ENCODE measurements around the gene CBARP.

CBARP gene

DNA sequence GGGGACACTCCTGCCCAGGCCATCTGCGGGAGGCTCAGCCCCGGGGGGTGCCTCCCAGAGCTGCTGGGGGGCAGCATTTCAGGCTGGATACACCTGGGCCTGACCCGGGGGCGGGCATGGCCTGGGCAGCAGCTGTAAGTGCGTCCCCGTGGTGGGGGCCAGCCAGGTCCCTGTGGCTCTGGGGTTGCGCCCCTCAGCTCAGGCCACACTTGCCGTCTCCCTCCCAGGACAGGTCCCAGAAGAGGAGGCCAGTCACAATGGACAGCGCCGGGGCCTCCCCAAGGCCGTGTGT lies 11.6 kb downstream of the CBARP start:
- DNase-seq (ENCODE audit: low read depth) = no peak

DNA sequence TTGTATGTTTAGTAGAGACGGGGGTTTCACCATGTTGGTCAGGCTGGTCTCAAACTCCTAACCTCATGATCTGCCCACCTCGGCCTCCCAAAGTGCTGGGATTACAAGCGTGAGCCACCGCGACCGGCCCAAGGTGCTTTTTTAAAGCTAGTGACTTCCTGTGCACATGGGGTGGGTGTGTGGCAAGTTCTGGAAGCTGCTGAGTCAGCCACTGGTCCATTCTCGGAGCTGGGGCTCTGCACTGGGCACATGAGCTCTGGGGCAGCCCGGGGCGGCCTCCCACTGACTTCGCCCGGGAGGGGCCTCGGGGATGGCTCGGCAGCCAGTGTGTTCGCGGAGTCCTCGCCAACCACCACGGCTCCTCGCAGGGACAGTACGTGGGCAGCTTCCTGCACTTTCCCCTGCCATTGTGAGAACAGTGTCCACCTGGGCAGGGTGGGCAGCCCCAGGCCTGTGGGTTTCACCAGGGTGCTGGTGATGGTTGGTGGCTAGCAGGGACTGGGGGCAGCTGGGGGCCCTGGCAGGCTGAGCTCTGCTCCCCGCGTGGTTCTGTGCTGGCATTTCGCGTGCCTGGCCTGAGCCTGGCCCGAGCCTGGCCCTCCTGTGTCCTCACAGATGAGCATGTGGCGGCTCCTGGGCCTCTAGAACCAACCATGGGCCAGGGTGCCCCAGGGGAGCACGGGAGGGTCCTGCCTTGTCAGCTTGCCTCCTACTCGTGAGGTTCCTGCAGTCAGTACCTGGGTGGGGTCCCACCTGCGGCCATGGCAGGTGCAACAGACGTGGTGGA lies 12.2 kb downstream of the CBARP start:
- DNase-seq (ENCODE audit: low read depth) = no peak

DNA sequence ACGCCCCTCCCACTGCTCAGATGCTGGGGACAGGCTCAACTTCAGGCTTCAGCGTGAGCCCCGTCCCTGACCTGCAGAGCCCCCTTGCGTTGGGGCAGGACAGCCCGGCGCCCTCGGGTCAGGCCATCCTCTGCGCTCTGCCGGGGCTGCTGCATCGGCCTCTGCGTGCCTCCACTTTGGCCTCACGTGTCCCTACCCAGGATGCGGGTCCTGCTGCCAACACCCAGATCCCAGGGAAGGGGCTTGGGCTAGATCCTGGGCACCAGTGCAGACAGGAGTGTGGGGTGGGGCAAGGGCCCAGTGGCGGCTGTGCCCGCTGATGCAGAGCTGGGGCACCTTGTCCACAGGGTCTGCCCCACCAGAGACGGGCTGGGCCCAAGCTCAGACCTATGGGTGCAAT lies 13.0 kb downstream of the CBARP start:
- no peak for DNase-seq (ENCODE audit: low read depth)

DNA sequence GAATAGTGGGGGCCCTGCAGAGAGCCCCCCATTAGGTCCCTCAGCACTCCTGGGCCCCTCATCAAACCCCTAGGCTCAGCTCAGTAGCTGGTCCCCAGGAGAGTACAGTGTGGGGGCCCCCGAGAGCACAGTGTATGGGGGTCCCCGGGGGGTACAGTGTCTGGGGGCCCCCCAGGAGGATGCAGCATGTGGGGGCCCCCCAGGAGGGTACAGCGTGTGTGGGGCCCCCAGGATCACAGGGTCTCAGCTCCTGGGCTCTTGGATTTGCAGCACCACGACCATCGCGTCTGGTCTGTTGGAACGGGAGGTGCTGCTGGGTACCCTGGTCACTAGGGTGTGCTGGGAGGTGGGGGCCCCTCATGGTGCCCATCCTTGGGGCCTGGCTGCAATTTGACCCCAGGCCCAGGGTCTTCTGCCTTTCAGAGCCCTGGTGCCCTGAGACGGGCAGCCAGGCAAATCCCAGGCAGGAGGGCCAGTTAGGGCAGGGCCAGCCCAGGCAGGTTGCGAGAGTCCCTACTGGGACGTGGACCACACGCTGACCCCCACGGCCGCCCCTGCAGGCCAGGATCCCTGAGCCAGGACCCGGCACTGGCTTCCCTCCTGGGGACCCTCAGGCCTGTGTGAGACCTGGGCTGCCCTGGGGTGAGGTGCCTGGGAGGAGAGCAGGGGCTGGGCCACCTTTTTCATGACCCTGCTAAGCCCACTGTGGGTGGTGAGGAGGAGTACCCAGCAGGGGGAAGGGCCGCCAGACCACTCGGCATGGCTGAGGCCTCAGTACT lies 13.6 kb downstream of the CBARP start:
- no peak for DNase-seq (ENCODE audit: low read depth)

DNA sequence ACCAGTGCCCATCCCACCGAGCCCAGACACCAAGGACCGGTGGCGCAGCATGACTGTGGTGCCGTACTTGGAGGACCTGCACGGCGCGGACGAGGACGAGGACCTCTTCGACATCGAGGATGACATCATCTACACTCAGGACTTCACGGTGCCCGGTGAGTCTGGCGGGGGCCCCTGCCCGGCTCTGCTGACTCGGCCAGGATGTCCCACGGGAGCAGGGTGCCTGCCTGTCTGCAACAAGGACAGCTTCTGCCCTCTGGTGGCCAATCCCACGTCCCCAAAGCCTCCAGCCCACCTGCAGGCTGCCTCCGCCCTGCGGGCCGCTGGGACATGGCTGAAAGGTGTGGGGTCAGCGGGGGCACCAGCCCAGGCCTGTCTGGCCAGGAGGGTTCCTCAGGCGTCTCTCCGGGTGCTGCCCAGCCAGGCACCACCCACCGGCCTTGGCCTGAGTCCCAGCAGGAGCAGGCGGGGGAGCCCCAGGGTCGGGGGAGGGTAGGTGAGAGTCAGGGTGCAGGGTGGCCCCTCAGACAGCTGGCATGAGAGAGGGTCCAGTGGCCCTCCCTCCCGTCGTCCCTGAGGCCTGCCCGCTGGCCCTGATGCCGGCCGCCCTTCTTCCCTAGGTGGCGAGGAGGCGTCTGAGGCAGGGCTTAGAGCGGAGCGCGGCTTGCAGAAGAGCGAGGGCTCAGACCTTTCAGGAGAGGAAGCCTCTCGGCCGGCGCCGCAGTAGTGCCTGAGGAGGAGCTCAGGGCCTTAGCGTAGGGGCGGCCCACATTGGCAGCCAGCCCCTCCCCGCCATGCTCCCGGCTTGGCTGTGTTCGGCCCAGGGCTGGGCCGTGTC lies 14.6 kb downstream of the CBARP start:
- DNase-seq (ENCODE audit: low read depth) = no peak

DNA sequence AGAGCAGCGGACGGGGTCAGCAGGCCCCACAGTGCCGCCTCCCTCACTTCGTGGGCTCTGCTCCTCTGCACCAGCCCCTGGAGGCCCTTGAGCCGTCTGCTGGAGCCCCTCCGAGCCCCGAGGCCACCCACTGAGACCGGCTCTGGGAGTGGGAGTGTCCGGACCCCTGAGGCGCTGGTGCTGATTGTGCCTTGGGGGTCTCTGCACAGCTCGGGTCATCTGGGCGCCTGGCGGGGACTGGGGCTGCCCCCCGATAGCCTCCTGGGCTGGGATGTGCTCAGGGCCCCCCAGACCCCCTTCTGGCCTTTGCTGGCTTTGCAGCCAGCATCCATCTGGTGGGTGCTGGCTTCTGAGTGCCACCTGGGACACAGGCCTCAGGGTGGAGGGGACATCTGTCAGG lies 15.4 kb downstream of the CBARP start:
- no peak for DNase-seq (ENCODE audit: low read depth)

DNA sequence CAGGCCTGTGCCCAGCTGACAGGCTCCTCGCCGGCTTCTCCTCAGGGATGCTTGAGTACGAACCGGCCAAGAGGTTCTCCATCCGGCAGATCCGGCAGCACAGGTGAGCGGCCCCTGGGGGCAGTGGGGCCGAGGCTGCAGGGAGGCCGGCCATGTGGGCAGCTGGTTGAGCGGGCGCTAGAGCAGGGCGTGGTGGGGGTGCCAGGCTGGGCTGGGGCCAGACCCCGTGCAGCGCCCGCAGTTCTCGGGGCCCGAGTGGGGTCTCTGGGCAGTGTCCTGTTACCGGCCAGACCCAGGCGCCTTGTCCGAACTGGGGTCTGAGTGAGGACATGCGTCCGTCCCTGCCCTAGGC lies 15.9 kb downstream of the CBARP start:
- DNase-seq (ENCODE audit: low read depth) = no peak

DNA sequence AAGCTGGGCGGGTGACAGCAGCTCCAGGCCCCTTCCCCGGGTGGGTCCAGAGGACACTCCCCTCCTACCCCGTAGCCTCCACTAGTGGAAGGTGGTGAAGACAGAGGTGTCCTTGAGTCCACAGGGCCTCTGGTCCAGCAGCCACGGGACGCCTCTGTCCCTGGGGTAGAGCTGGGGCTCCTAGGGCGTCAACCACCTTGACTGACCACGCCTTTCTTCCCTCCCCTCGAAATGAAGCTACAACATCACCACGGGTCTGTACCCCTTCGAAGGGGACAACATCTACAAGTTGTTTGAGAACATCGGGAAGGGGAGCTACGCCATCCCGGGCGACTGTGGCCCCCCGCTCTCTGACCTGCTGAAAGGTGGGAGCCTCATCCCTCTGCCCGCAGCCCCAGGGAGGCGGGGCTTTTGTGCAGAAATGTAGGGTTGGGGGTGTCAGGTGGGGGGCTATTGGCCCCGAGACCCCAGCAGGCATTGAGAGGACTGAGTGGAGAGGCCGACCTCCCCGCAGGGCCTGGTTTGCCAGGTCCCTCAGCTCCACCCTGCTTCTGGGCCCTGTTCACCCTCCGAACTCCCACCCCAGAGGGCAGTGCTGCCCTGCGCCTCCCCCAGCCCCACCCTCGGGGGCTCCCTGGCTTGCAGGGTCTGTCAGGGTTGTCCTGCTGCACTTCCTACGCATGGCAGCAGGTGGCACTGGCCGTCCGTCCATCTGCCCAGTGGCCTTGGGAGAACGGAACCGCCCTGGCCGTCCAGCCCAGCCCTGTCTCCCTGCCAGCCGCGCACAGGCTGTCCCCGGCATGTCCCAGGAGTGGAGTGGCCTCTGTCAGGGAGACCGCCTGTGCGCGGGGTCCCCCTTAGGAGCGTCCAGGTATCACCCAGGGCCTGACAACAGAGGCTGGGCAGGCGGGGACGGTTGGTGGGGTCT lies 16.6 kb downstream of the CBARP start:
- DNase-seq (ENCODE audit: low read depth) = no peak

DNA sequence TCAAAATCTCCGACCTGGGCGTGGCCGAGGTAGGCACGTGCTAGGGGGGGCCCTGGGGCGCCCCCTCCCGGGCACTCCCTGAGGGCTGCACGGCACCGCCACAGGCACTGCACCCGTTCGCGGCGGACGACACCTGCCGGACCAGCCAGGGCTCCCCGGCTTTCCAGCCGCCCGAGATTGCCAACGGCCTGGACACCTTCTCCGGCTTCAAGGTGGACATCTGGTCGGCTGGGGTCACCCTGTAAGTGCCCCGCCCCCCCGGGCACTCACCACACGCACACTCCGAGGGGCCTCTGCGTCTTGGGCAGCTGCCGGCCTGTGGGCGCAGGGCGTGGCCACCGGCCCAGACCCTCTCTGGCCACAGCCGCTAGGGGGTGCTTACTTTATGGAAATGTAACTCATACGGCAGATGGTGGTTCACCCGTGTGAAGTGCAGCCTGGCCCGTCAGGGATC lies 17.3 kb downstream of the CBARP start:
- DNase-seq (ENCODE audit: low read depth) = no peak

DNA sequence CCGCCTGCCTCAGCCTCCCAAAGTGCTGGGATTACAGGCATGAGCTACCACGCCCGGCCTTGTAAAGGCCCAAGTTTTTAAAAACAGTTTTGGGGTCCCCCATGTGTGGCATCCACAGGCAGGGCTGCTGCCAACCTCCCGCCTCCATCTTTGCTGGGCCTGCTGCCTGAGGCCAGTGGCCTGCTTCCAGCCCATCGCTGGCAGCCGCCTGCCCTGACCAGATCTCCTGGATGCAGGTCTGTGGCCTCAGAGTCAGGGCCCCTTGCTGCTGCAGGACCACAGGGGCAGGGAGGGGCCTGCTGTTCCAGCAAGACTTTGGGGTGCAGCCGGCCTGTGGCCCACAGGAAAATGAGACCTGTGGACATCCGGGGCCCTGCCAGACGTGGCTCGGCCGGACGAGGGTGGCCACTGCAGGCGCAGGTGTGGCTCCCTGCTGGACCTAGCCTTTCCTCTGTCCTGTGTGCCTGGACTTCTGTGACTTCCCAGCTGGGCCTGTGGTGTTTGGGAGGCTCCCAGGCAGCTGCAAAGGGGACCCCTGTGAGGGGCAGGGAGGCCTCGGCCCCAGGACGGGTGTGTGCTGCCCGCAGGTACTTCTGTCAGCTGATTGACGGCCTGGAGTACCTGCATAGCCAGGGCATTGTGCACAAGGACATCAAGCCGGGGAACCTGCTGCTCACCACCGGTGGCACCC lies 17.9 kb downstream of the CBARP start:
- DNase-seq (ENCODE audit: low read depth) = no peak

DNA sequence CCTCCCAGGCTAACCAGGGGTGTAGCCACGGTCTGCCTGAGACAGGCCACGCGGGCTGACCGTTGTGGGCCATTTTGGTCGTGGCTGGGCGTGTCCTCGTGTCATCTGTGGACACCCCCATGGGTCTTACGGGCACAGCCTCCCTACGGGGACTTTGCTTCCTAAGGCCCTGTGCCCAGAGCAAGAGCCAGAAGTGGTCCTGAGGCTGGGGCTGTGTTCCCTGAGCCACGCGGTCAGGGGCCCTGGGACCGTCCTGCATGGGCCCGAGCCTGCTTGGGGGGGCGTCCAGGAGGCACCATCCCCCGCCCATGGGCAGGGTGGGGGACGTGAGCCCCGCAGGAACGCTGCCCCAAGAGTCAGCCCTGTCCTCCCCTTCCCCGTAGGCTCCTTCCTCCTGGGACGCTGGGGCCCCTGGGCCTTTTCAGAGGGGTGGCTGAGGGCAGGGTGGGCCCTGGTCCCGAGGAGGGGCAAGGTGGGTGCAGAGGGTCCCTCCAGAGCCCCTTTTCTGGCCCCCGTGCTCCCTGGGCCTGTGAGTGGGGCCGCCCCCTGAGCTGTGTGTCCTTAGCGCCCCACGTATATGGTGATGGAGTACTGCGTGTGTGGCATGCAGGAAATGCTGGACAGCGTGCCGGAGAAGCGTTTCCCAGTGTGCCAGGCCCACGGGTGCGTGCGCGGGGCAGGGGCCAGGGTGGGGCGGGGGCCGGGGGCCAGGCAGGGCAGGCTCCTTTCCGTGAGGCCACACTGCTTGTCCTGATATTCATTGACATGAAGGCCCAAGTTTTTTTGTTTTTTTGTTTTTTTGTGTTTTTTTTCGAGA lies 18.8 kb downstream of the CBARP start:
- no peak for DNase-seq (ENCODE audit: low read depth)

DNA sequence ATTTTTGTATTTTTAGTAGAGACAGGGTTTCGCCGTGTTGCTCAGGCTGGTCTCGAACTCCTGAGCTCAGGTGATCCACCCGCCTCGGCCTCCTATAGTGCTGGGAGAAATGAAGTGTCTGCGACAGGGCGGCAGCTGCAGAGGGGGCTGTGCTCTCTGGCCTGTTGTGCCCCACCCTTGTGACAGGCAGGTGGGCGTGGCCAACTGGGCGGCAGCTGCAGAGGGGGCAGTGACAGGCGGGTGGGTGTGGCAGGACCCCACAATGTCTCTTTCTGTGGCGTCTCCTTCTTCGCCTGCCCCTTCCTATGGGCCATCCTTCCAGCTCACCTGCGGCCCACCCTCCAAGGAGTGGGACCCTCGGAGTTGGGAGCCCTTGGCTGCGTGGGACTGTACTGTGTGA lies 20.4 kb downstream of the CBARP start:
- no peak for DNase-seq (ENCODE audit: low read depth)

DNA sequence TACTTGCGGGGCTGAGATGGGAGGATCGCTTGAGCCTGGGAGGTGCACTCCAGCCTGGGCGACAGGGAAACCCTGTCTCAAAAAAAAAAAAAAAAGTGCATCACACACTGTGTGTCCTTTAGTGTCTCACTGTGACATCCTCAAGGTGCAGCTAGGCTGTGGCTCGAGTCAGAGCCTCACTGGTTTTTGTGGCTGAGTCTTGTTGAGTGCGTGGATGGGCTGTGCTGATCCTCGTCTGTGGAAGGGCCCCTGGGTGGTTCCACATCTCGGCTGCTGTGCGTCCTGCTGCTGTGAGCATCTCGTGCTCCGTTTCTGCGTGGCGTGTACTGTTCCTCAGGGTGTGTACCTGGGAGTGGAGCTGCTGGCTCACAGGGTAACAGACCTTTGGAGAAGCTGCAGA lies 21.0 kb downstream of the CBARP start:
- DNase-seq (ENCODE audit: low read depth) = no peak

DNA sequence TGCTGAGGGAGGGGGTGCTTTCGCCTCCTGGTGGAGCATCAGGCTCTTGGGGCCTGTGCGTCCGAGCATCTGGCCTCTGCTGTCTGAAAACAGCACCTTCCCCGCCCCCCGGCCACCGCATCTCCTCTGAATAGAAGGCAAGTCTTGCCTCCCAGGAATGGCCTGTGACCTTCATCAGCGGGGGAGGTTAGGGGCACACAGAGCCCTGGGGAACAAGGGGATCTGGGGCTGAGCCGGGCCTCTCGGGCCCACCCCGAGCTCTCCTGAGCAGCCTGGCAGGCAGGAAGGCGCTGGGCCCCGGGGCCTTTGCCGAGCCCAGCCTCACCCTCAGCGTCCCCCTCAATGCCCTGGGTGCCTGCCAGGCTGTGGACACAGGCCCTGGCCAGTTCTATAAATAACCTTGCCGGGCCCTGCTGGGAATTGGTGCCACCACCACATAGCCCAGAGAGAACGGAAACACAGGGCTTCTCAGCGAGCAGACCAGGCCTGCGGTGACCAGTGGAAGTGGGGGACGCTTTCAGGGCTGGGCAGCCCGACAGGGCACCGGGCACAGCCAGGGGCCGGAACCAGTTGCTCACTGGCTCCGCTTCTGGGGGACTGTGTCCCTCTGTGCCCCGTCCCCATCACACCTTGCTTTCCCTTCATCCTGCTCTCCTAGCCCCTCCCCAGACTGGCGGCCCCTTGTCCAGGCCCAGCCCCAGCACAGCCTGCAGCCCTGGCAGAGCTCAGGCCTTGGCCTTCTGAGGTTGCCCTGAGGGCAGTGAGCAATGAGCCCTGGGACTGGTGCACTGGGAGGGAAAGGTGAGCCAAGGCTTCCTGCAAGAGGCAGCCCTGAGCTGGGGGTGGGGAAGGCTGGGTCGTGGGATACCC lies 22.7 kb downstream of the CBARP start:
- peak; percentile 31 for DNase-seq (ENCODE audit: low read depth)

DNA sequence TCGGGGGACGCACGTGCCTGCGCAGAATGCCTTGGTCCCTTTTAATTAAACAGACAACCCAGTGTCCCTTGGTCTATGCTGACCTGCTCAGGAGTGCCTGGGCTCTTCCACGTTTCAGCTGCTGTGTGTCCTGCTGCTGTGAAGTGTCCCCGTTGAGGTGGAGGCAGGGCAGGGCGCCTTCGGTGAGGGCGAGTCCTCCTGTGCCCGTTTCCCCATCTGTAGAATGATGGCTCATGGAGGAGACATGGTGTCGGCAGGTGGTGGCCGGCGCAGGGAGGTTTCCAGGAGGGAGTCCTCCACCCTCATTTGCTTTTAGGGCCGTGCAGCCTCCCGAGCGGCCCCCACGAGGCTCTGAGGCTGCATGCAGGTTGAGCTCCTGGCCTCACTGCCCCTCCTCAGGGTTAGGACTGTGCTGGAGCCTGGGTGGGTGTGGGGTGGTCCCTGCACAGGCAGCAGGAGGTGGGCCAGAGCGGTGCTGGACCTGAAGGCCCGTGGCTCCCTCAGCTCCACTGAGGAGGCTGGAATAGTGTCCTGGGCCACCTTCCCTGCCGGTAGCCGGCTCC lies 23.4 kb downstream of the CBARP start:
- DNase-seq (ENCODE audit: low read depth) = no peak

DNA sequence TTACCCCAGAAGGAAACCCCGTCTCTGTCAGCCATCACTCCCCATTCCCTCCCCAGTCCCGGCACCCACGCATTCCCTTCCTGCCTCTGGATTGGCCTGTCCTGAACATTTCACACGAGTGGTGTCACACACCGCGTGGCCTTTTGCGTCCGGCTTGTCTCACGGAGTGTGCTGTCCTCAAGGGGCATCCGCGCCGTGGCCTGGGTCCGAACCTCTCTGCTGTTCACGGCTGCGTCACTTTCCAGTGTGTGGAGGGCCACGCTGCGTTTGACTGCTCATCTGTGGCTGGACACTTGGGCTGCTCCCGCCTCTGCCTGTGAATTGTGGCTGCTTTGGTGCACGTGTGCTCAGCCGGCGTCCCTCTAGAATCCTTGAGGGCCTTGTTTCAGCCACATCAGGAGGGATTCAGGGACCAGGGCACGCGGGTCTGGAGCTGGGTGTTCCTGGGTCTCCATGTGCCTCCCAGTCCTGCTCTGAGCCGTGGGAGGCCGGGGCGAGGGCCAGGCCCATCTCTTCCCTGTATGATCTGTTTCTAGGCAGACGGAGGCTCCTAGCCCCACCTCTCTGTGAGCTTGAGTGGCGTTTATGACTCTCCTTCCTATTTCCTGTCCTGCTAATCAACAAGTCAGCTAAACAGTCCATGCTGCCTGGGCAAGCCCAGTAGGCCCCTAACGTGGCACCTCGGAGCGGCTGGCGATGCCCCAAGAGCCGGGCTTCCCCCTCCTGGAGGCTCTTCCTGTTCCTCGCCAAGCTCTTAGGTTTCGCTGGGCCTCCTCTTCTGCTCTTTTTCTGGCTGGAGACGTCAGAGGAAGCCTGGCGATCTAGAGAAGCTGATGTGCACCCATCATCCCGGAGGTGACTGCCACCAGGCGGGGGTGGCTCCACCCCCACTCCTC lies 24.2 kb downstream of the CBARP start:
- DNase-seq (ENCODE audit: low read depth) = peak; percentile 85

DNA sequence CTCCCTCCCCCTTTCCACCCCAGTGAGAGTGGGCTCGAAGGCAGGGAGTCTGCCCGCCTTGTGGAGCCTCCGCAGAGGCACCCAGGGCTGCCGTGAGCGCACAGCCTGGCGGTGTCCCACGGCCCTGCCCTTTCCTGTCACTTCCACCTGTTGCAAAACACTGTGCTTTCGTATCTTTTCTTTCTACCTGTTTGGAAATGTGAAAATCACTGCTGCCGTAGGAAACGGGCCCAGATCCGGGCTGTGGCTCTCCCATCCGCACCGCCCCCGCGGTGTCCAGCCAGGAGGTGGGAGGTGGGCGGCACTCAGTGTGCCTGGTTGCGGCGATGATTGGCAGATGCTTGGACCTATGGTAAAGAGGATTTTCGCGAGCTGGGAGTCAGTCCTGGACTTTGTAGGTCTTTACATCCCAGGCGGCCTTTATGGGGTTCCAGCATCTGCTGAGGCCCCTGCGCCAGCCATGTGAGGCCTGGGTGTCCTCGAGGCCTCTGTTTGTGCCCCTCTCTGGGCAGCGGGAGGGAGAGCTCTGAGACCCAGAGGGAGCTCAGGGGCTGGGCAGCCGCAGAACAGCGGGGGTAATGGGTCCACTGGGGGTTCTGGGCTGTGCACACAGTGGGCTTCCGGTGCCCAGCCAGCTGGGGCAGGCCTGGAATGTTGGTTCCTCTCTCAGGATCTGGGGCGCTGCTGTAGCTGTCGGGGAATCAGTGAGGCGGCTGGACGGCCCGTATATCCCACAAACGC lies 26.1 kb downstream of the CBARP start:
- no peak for DNase-seq (ENCODE audit: low read depth)
